Measurements from ENCODE around the gene ZNF555. TPM values are rescaled to one million over a fixed set of nuclear protein-coding genes. Genes with fewer than 3 reads are reported as not detected.

ZNF555 gene
- total and polyA plus RNA-seq, 9 of the 15 experiments (the other 6 are each of a cell fraction or from before 2014, with no cell fraction given) = 2.0 to 6.7 (median 5.4) TPM

GRCh38 chr19:2840794-2841791, at the start of gene ZNF555 (continued):
- no peak for TF ChIP-seq ZNF280B (CRISPR knock-in tag; IDR thresholded peaks at IDR 0.05)
- TF ChIP-seq COPS2 (conservative IDR thresholded peaks at IDR 0.05) = no peak
- TF ChIP-seq RFX5 (IDR thresholded peaks at IDR 0.05; ENCODE audit: low read depth, low read length) = no peak; the same call in 1 of the 2 replicates
- no peak; the same call in 1 of the 2 replicates for TF ChIP-seq CBX5 (IDR thresholded peaks at IDR 0.05; ENCODE audit: borderline replicate concordance, low read depth)
- TF ChIP-seq NFE2L1 (tag; IDR thresholded peaks at IDR 0.05; ENCODE audit: borderline replicate concordance, low read depth) = no peak
- no peak for TF ChIP-seq MTF1 (CRISPR knock-in tag; IDR thresholded peaks at IDR 0.05; ENCODE audit: borderline replicate concordance)
- peak; percentile 66 for TF ChIP-seq MTA2 (IDR thresholded peaks at IDR 0.05; ENCODE audit: low read depth)
- no peak for TF ChIP-seq NFRKB (IDR thresholded peaks at IDR 0.05; ENCODE audit: low read depth)
- no peak for TF ChIP-seq ZNF592 (IDR thresholded peaks at IDR 0.05)
- TF ChIP-seq ESRRB (CRISPR knock-in tag; IDR thresholded peaks at IDR 0.05; ENCODE audit: borderline replicate concordance) = no peak
- TF ChIP-seq ZNF583 (CRISPR knock-in tag; IDR thresholded peaks at IDR 0.05) = no peak
- TF ChIP-seq CCNT2 (IDR thresholded peaks at IDR 0.05; ENCODE audit: borderline replicate concordance, extremely low read depth, insufficient read length, low read depth, low read length) = peak; percentile 32
- TF ChIP-seq E4F1 (CRISPR knock-in tag; IDR thresholded peaks at IDR 0.05; ENCODE audit: borderline replicate concordance) = no peak
- no peak for TF ChIP-seq YBX1 (IDR thresholded peaks at IDR 0.05)
- TF ChIP-seq PHF20 (IDR thresholded peaks at IDR 0.05; ENCODE audit: partially characterized antibody) = peak; percentile 32
- TF ChIP-seq ARNT (IDR thresholded peaks at IDR 0.05) = no peak
- TF ChIP-seq TEAD4 (IDR thresholded peaks at IDR 0.05; ENCODE audit: low read length) = no peak
- TF ChIP-seq TEAD4 (CRISPR knock-in tag; IDR thresholded peaks at IDR 0.05; ENCODE audit: borderline replicate concordance) = no peak
- TF ChIP-seq MAZ (CRISPR knock-in tag; conservative IDR thresholded peaks at IDR 0.05 in 1 of 2, IDR thresholded peaks at IDR 0.05 in 1 of 2) = peak; percentile 50 to 62; a peak in 3 of 4 replicates

Data from K562 (cell line).